Hypothalamus (tissue), 51 donors: ENCODE data around the gene SOWAHA.
A peak's percentile ranks its signal among the peaks of the same experiment; 100 is the strongest.

ENCODE experiments used
- DNase-seq, 51 donors: peaks; one replicate each; lab custom pipeline; 2025; lab: John Stamatoyannopoulos, UW

The SOWAHA gene

GRCh38 chr5:132824426-132824825, 11.3 kb downstream of the SOWAHA start:
- no peak for DNase-seq

- DNase-seq = no peak
These were observed 12.1 kb downstream of the SOWAHA start for GRCh38 chr5:132825033-132825833.

- DNase-seq = no peak
These were observed 12.8 kb downstream of the SOWAHA start for GRCh38 chr5:132825834-132826391.

GRCh38 chr5:132826424-132827082, 13.5 kb downstream of the SOWAHA start:
- no peak for DNase-seq

GRCh38 chr5:132827943-132828673, 15.0 kb downstream of the SOWAHA start:
- DNase-seq = no peak

GRCh38 chr5:132828846-132829494, 15.9 kb downstream of the SOWAHA start:
- no peak for DNase-seq

- DNase-seq = peak in 45 of 51 donors; percentile 31 to 85 (median 60)
These were observed 16.8 kb downstream of the SOWAHA start for GRCh38 chr5:132829742-132830435.

- DNase-seq = peak in 17 of 51 donors; percentile 22 to 61 (median 39)
These were observed 17.5 kb downstream of the SOWAHA start, which contains the start of gene SHROOM1 for GRCh38 chr5:132830436-132831094. SHROOM1 (minus strand) TSS chr5:132830647; CDS start chr5:132826140, 4,507 bp downstream.

GRCh38 chr5:132831095-132831860, 18.2 kb downstream of the SOWAHA start:
- no peak for DNase-seq

GRCh38 chr5:132832612-132833011, 19.5 kb downstream of the SOWAHA start:
- DNase-seq = no peak

- DNase-seq = no peak
These were observed 21.0 kb downstream of the SOWAHA start for GRCh38 chr5:132834057-132834456.

GRCh38 chr5:132836852-132837251, 23.8 kb downstream of the SOWAHA start:
- no peak for DNase-seq

- no peak for DNase-seq
These were observed 24.8 kb downstream of the SOWAHA start for GRCh38 chr5:132837868-132838267.

GRCh38 chr5:132838516-132839282, 25.6 kb downstream of the SOWAHA start:
- DNase-seq = no peak

- DNase-seq = no peak
These were observed 26.6 kb downstream of the SOWAHA start for GRCh38 chr5:132839426-132840301.

GRCh38 chr5:132840313-132840712, 27.2 kb downstream of the SOWAHA start:
- DNase-seq = no peak

- no peak for DNase-seq
These were observed 27.8 kb downstream of the SOWAHA start for GRCh38 chr5:132840896-132841295.
